NB4 (cell line): ENCODE measurements around the gene PHF21B.

Source experiments
- DNase-seq: peaks from one replicate; pipeline ENCODE4 v3.0.0; 2010; ENCODE audit warnings: low read depth
- H3K4me3 ChIP-seq: one replicate; pipeline ENCODE4 v1.5.1; 2011; ENCODE audit warnings: mild to moderate bottlenecking, low read depth, low read length, moderate library complexity
- CTCF ChIP-seq: IDR thresholded peaks from one replicate; pipeline ENCODE4 v1.5.1; 2012; ENCODE audit warnings: low read depth, low read length
- MAX ChIP-seq: IDR thresholded peaks from 2 replicates; pipeline ENCODE4 v1.6.1; 2011; ENCODE audit warnings: low read depth, low read length
- MYC ChIP-seq: IDR thresholded peaks from 2 replicates; pipeline ENCODE4 v1.6.1; 2011; ENCODE audit warnings: low read depth, low read length
- POLR2A ChIP-seq: IDR thresholded peaks from 2 replicates; pipeline ENCODE4 v1.6.1; 2011; ENCODE audit warnings: mild to moderate bottlenecking; ENCODE audit not compliant: insufficient read length; ENCODE audit errors: extremely low read depth

Gene PHF21B

GRCh38 chr22:44914026-44914721 is 95.6 kb downstream of the PHF21B start:
- no peak overlapping the region for H3K4me3 ChIP-seq
- DNase-seq = no peak
- TF ChIP-seq MAX = no peak
- TF ChIP-seq POLR2A = no peak
- no peak for TF ChIP-seq CTCF
- no peak for TF ChIP-seq MYC

GRCh38 chr22:44913198-44913983 is 96.4 kb downstream of the PHF21B start:
- no peak for TF ChIP-seq MAX
- no peak for TF ChIP-seq CTCF
- no peak for TF ChIP-seq POLR2A
- no peak for TF ChIP-seq MYC
- H3K4me3 ChIP-seq = no peak overlapping the region
- DNase-seq = no peak

GRCh38 chr22:44909241-44909640 is 100.6 kb downstream of the PHF21B start:
- TF ChIP-seq CTCF (no peak), POLR2A (no peak), MYC (no peak), MAX (no peak)
- H3K4me3 ChIP-seq = no peak overlapping the region
- DNase-seq = no peak

- DNase-seq = no peak
- no peak overlapping the region for H3K4me3 ChIP-seq
- no peak for TF ChIP-seq CTCF
- no peak for TF ChIP-seq MYC
Observed at GRCh38 chr22:44907765-44908737, 101.8 kb downstream of the PHF21B start.

GRCh38 chr22:44906999-44907644 is 102.7 kb downstream of the PHF21B start:
- TF ChIP-seq CTCF (no peak), POLR2A (no peak), MAX (no peak), MYC (no peak)
- no peak overlapping the region for H3K4me3 ChIP-seq
- DNase-seq = no peak
